Smooth muscle cell (in vitro differentiated cells): ENCODE measurements around the gene TMEM134. TPM values are rescaled to one million over a fixed set of nuclear protein-coding genes. Genes with fewer than 3 reads are reported as not detected.

Source experiments
- DNase-seq: peaks from one replicate; lab custom pipeline; 2025; ENCODE audit not compliant: unreplicated experiment; lab: John Stamatoyannopoulos, UW
- H2AFZ ChIP-seq: fragments of 200-600 bp; sonication (generic); 2 replicates; pipeline ENCODE4 v1.6.0; 2016; ENCODE audit warnings: antibody characterized with exemption, low read depth, mild to moderate bottlenecking
- H3F3A ChIP-seq: fragments of 200-600 bp; sonication (generic); 2 replicates; pipeline ENCODE4 v1.6.0; 2017; ENCODE audit warnings: antibody characterized with exemption, low read depth
- H3K27ac ChIP-seq: fragments of 200-600 bp; sonication (generic); 2 replicates; pipeline ENCODE4 v1.5.1; 2016; ENCODE audit warnings: low read depth, mild to moderate bottlenecking
- H3K27me3 ChIP-seq: fragments of 200-600 bp; sonication (generic); 2 replicates; pipeline ENCODE4 v1.6.1; 2016; ENCODE audit warnings: low read depth, mild to moderate bottlenecking
- H3K36me3 ChIP-seq: fragments of 200-600 bp; sonication (generic); 2 replicates; pipeline ENCODE4 v1.5.1; 2016; ENCODE audit warnings: low read depth
- H3K4me1 ChIP-seq: fragments of 200-600 bp; sonication (generic); 2 replicates; pipeline ENCODE4 v1.5.1; 2016; ENCODE audit warnings: low read depth
- H3K4me2 ChIP-seq: fragments of 200-600 bp; sonication (generic); 2 replicates; pipeline ENCODE4 v1.6.0; 2016; ENCODE audit warnings: mild to moderate bottlenecking
- H3K4me3 ChIP-seq: fragments of 200-600 bp; sonication (generic); 2 replicates; pipeline ENCODE4 v1.5.1; 2016; ENCODE audit warnings: mild to moderate bottlenecking
- H3K79me2 ChIP-seq: fragments of 200-600 bp; sonication (generic); 2 replicates; pipeline ENCODE4 v1.6.0; 2016; ENCODE audit warnings: low read depth, mild to moderate bottlenecking
- H3K9ac ChIP-seq: fragments of 200-600 bp; sonication (generic); 2 replicates; pipeline ENCODE4 v1.6.0; 2016; ENCODE audit warnings: low read depth
- H3K9me3 ChIP-seq: fragments of 200-600 bp; sonication (generic); replicated peaks from 2 replicates; pipeline ENCODE4 v1.5.1; 2016; ENCODE audit warnings: low read depth
- H4K20me1 ChIP-seq: fragments of 200-600 bp; sonication (generic); 2 replicates; pipeline ENCODE4 v1.6.0; 2016; ENCODE audit warnings: low read depth
- CTCF ChIP-seq: fragments of 200-600 bp; sonication (generic); IDR thresholded peaks from 2 replicates; pipeline ENCODE4 v1.5.1; 2017; ENCODE audit warnings: borderline replicate concordance, mild to moderate bottlenecking, antibody characterized with exemption; ENCODE audit not compliant: insufficient read depth, poor library complexity, severe bottlenecking
- WGBS: methylation state at CpG from one replicate; pipeline ENCODE4 v1.1.7; 2016; ENCODE audit warnings: low lambda C conversion rate; 5-methylcytosine and 5-hydroxymethylcytosine counted together
- polyA plus RNA-seq: library from polyadenylated mRNA; unstranded; fragments of >200 nt; fragmentation: Nextera tagmentation; extraction: Ambion mirVana; gene quantifications from 2 replicates; pipeline ENCODE4 v1.2.1, GENCODE V29; 2016
- total RNA-seq: library from RNA; depleted of rRNA; stranded (reverse); fragments of >200 nt; gene quantifications from 2 replicates; pipeline ENCODE4 v1.2.3, GENCODE V29; 2014

Gene TMEM134
- total and polyA plus RNA-seq, 2 experiments from 2014 or later, result 114 to 135 TPM

DNA sequence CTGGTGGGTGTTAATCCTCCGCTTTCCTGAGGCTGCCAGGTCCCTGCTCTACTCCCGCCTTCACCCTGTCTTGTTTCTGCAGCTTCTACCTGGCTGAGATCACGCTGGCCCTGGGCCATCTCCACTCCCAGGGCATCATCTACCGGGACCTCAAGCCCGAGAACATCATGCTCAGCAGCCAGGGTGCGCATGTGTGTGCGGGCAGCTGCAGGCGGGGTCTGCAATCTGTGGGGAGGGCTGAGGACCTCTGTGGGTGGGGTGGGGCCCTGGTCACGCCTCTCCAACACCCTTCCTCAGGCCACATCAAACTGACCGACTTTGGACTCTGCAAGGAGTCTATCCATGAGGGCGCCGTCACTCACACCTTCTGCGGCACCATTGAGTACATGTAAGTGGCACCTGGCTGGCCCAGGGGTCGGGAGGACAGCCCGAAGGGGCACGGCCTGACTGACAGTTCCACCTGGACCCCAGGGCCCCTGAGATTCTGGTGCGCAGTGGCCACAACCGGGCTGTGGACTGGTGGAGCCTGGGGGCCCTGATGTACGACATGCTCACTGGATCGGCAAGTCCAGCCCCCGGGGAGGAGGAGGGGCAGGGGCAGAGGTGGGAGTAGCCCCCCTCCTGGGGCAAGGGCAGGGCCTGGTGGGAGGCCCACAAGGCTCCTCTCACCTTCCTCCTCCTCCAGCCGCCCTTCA is 36.2 kb downstream of the TMEM134 start:
- WGBS, result 96% methylated on average over 20 of the region's 22 CpGs
- Histone ChIP-seq H3F3A (no peaks in the 10 kb centered on the region), H2AFZ (no peak overlapping the region), H3K27me3 (no peaks in the 10 kb centered on the region), H3K4me1 (no peaks in the 10 kb centered on the region), H3K4me3 (no peak overlapping the region), H3K27ac (no peak overlapping the region), H3K9ac (no peak overlapping the region), H3K79me2 (peaks cover 24% of the 10 kb centered on the region), H3K9me3 (no peaks in the 10 kb centered on the region), H4K20me1 (no peaks in the 10 kb centered on the region), H3K4me2 (no peak overlapping the region), H3K36me3 (no peaks in the 10 kb centered on the region)
- DNase-seq, result no peak
- no peak for TF ChIP-seq CTCF

GRCh38 chr11:67431346-67432249 is 37.5 kb downstream of the TMEM134 start:
- Histone ChIP-seq H3F3A (no peaks in the 10 kb centered on the region), H2AFZ (no peak overlapping the region), H3K9ac (no peak overlapping the region), H3K27ac (no peak overlapping the region), H3K9me3 (no peaks in the 10 kb centered on the region), H3K36me3 (no peaks in the 10 kb centered on the region), H3K27me3 (no peaks in the 10 kb centered on the region), H3K79me2 (peaks cover 24% of the 10 kb centered on the region), H3K4me2 (no peak overlapping the region), H4K20me1 (no peaks in the 10 kb centered on the region), H3K4me1 (no peaks in the 10 kb centered on the region), H3K4me3 (no peak overlapping the region)
- DNase-seq, result no peak
- no peak for TF ChIP-seq CTCF
- 98% methylated on average over 24 of the region's 24 CpGs for whole genome bisulfite sequencing

GRCh38 chr11:67429722-67430121 is 39.3 kb downstream of the TMEM134 start:
- no peak for TF ChIP-seq CTCF
- no peaks in the 10 kb centered on the region for H3K36me3 ChIP-seq
- no peak overlapping the region for H3K4me2 ChIP-seq
- WGBS, result 96% methylated on average over 11 of the region's 11 CpGs
- no peak overlapping the region for H3K9ac ChIP-seq
- no peak overlapping the region for H3K4me3 ChIP-seq
- no peaks in the 10 kb centered on the region for H4K20me1 ChIP-seq
- H3K9me3 ChIP-seq, result no peaks in the 10 kb centered on the region
- no peaks in the 10 kb centered on the region for H3F3A ChIP-seq
- H2AFZ ChIP-seq, result no peak overlapping the region
- no peak overlapping the region for H3K27ac ChIP-seq
- H3K27me3 ChIP-seq, result no peaks in the 10 kb centered on the region
- H3K79me2 ChIP-seq, result peaks cover 24% of the 10 kb centered on the region
- no peak for DNase-seq
- H3K4me1 ChIP-seq, result no peaks in the 10 kb centered on the region
